ENCODE results near the gene ENTHD1.
A peak's percentile ranks its signal among the peaks of the same experiment; 100 is the strongest.

Gene ENTHD1

DNA sequence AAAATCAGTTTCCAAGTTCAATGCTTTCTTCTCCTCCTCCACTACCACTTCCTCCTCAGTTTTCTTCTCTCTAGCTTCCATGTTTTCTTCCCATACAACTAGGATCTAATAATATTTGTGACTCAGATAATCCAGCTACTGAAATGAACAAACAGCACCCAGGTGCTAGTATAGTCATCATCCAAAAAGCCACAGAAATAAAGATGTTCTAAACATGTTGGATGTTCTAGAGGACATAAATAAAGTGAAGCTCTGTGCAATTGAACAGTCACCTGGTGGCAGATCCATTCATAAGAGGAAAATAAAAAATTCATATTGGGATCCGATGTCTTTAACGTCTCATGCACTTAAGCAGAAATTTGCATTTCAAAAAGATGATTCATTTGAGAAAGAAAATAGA lies 142.8 kb downstream of the ENTHD1 start (continued):
- no peak for TF ChIP-seq ZNF148 (tag by site-specific recombination; IDR thresholded peaks at IDR 0.05; ENCODE audit: borderline replicate concordance)
- TF ChIP-seq HIC1 (tag by site-specific recombination; IDR thresholded peaks at IDR 0.05), result no peak
- no peak for TF ChIP-seq ZBTB8A (tag by site-specific recombination; IDR thresholded peaks at IDR 0.05)
- no peak for TF ChIP-seq ZNF596 (tag by site-specific recombination; IDR thresholded peaks at IDR 0.05)
- TF ChIP-seq SP3 (tag by site-specific recombination; IDR thresholded peaks at IDR 0.05), result no peak
- TF ChIP-seq, protein P1, sequence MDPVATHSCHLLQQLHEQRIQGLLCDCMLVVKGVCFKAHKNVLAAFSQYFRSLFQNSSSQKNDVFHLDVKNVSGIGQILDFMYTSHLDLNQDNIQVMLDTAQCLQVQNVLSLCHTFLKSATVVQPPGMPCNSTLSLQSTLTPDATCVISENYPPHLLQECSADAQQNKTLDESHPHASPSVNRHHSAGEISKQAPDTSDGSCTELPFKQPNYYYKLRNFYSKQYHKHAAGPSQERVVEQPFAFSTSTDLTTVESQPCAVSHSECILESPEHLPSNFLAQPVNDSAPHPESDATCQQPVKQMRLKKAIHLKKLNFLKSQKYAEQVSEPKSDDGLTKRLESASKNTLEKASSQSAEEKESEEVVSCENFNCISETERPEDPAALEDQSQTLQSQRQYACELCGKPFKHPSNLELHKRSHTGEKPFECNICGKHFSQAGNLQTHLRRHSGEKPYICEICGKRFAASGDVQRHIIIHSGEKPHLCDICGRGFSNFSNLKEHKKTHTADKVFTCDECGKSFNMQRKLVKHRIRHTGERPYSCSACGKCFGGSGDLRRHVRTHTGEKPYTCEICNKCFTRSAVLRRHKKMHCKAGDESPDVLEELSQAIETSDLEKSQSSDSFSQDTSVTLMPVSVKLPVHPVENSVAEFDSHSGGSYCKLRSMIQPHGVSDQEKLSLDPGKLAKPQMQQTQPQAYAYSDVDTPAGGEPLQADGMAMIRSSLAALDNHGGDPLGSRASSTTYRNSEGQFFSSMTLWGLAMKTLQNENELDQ (tag by site-specific recombination; IDR thresholded peaks at IDR 0.05; ENCODE audit: low read depth), result no peak
- TF ChIP-seq ZNF843 (tag by site-specific recombination; IDR thresholded peaks at IDR 0.05), result no peak

GRCh38 chr22:39748877-39749276 lies 144.7 kb downstream of the ENTHD1 start:
- H3K9me3 ChIP-seq (ENCODE audit: control insufficient read depth, insufficient read depth, low read depth, low read length), result no peaks in the 10 kb centered on the region
- H3K4me3 ChIP-seq (ENCODE audit: low read depth, low read length), result no peak overlapping the region
- H3K36me3 ChIP-seq (ENCODE audit: control insufficient read depth in 2 of 2, insufficient read depth in 1 of 2, low read length in 2 of 2), result no peaks in the 10 kb centered on the region
- ChIA-PET POLR2A (no interaction called here), CTCF (interaction anchor here (0.5 to 1.9 kb wide), 6 partner anchors 8 to 59 kb away, joined by 3 to 6 read pairs (median 3); no protein-coding TSS in a partner anchor)
- H3K27ac ChIP-seq (ENCODE audit: extremely low read depth, low read depth, low read length), result no peak overlapping the region
- peaks cover 6% of the 10 kb centered on the region; the same call in 1 of the 2 replicates for H3K4me1 ChIP-seq (ENCODE audit: control insufficient read depth, insufficient read depth, low read length)
- TF ChIP-seq ZNF366 (tag by site-specific recombination; conservative IDR thresholded peaks at IDR 0.05) (peak; percentile 91), ZNF544 (tag by site-specific recombination; IDR thresholded peaks at IDR 0.05) (no peak), ZFP3 (tag by site-specific recombination; IDR thresholded peaks at IDR 0.05; ENCODE audit: low read depth) (no peak), ZEB2 (tag by site-specific recombination; IDR thresholded peaks at IDR 0.05) (peak; percentile 98), ZNF747 (tag by site-specific recombination; IDR thresholded peaks at IDR 0.05) (no peak), HOXD13 (CRISPR knock-in tag; IDR thresholded peaks at IDR 0.05; ENCODE audit: borderline replicate concordance) (no peak), PRDM10 (tag by site-specific recombination; IDR thresholded peaks at IDR 0.05) (peak; percentile 45), ZBTB17 (tag by site-specific recombination; IDR thresholded peaks at IDR 0.05) (peak; percentile 52), WT1 (tag by site-specific recombination; IDR thresholded peaks at IDR 0.05) (peak; percentile 58; the same call in 1 of the 2 replicates)
- TF ChIP-seq, protein P2, sequence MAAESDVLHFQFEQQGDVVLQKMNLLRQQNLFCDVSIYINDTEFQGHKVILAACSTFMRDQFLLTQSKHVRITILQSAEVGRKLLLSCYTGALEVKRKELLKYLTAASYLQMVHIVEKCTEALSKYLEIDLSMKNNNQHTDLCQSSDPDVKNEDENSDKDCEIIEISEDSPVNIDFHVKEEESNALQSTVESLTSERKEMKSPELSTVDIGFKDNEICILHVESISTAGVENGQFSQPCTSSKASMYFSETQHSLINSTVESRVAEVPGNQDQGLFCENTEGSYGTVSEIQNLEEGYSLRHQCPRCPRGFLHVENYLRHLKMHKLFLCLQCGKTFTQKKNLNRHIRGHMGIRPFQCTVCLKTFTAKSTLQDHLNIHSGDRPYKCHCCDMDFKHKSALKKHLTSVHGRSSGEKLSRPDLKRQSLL (tag by site-specific recombination; IDR thresholded peaks at IDR 0.05), result no peak
- TF ChIP-seq, protein P3, sequence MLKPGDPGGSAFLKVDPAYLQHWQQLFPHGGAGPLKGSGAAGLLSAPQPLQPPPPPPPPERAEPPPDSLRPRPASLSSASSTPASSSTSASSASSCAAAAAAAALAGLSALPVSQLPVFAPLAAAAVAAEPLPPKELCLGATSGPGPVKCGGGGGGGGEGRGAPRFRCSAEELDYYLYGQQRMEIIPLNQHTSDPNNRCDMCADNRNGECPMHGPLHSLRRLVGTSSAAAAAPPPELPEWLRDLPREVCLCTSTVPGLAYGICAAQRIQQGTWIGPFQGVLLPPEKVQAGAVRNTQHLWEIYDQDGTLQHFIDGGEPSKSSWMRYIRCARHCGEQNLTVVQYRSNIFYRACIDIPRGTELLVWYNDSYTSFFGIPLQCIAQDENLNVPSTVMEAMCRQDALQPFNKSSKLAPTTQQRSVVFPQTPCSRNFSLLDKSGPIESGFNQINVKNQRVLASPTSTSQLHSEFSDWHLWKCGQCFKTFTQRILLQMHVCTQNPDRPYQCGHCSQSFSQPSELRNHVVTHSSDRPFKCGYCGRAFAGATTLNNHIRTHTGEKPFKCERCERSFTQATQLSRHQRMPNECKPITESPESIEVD (tag by site-specific recombination; IDR thresholded peaks at IDR 0.05), result peak; percentile 92
- TF ChIP-seq, protein P4, sequence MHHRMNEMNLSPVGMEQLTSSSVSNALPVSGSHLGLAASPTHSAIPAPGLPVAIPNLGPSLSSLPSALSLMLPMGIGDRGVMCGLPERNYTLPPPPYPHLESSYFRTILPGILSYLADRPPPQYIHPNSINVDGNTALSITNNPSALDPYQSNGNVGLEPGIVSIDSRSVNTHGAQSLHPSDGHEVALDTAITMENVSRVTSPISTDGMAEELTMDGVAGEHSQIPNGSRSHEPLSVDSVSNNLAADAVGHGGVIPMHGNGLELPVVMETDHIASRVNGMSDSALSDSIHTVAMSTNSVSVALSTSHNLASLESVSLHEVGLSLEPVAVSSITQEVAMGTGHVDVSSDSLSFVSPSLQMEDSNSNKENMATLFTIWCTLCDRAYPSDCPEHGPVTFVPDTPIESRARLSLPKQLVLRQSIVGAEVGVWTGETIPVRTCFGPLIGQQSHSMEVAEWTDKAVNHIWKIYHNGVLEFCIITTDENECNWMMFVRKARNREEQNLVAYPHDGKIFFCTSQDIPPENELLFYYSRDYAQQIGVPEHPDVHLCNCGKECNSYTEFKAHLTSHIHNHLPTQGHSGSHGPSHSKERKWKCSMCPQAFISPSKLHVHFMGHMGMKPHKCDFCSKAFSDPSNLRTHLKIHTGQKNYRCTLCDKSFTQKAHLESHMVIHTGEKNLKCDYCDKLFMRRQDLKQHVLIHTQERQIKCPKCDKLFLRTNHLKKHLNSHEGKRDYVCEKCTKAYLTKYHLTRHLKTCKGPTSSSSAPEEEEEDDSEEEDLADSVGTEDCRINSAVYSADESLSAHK (tag by site-specific recombination; IDR thresholded peaks at IDR 0.05), result peak; percentile 61
